ENCODE results near the gene C1orf159.
"Not testable (repeated sequence)": the region's sequence is repeated elsewhere in the genome, so short reads cannot be mapped to it uniquely, and the experiment has no call there.

The C1orf159 gene

DNA sequence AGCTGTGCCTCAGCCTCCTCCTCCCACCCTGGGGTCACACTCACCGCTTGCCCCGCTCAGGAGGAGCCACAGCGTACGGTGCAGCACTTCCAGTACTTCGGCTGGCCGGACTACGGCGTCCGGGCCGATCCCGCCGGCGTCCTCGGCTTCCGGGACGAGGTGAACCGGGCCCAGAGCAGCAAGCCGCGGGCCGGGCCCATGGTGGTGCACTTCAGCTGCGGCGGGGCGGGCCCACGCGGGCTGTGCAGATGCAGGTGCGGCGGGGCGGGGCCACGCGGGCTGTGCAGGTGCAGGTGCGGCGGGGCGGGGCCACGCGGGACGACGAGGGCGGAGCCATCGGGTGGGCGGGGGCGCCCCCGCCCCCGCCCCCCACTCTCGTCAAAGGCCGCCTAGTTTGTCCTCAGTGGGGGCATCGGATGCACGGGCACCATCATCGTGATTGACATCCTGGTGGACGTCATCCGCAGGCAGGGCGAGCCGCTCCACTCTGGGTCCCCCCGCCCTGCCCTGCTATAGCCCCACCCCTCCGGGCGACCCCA lies 47.3 kb downstream of the C1orf159 start:
- no peak for DNase-seq

DNA sequence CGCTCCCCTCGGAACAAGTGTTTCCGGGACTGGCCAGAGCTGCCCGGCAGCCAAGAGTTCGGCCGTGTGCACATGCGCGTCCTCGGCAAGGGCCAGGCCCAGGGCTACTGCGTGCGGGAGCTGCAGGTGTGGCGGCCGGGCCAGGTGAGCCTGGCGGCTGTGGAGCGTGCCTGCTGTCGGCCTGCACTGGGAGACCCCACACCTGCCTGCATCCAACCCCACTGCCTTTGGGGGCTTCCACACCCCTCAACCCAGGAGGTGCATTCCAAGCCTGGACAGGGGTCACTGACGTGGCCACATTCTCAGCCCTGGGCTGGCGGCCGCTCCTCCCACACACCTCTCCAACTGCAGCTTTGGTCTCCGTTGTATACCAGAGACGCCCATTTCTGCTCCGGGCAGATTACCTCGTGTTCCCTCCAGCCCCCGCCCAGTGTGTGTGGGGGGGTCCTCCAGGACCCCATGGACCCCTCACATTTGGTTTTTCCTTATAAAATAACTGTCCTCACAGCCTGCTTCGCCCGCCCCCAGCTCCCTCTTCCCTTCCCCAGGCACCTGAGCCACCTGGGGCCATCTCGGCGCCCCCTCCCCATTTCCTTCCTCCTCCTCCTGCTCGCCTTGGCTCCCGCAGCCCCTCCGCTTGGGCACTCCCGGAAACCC lies 47.9 kb downstream of the C1orf159 start:
- no peak for DNase-seq

DNA sequence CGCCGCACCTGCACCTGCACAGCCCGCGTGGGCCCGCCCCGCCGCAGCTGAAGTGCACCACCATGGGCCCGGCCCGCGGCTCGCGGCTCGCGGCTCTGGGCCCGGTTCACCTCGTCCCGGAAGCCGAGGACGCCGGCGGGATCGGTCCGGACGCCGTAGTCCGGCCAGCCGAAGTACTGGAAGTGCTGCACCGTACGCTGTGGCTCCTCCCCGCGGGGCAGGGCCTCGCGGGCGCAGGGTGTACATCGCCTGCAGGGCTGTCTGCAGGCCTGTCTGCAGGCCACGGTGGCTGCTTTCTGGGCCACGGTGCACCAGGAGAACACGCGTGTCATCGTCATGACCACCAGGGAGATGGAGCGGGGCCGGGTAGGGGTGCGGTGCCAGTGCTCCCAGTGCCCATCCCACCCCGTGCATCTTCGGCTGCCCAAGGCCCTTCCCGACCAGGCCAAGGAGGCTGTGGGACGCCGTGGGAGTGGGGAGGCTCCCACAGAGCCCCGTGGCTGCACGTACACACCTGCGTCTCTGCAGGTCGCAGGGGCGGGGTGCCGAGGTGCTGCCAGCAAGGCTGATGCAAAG lies 48.5 kb downstream of the C1orf159 start:
- no peak for DNase-seq

DNA sequence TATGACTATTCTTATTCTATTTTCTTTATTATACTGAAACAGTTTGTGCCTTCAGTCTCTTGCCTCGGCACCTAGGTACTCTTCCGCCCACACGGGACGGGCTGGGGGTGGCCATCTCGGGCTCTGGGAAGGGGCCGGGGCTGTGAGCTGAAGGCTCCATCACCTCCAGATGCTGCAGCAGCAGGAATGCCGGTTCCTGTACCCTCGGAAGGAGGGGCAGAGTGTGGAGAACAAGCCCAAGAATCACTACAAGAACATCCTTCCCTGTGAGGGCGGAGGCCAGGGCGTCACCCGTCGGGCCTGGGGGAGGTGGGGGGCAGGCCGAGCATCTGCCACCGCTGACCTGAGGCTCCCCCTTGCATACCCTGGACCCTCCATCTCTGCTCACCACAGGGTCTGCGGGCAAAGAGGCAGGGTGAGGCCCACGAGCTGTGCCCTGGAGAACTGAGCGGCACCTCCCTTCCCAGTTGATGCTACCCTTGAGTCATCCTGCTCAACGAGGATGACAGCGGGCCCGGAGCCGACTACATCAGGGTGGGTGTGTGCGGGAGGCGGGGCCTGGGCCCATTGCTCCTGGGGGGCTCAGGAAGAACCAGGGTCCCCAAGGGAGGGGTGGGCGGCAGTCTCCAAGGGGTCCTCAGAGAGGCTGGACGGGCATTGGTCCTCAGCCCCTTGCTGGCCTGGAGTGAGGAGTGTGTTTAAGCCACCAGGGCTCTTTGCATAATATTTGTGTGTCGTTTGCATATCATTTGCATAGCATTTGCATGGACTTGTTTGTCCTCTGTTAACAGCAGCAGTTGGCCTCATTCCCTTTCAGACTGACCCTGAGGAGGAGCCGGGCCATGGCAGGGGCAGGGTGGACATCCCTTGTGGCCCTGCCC lies 49.2 kb downstream of the C1orf159 start:
- no peak for DNase-seq

DNA sequence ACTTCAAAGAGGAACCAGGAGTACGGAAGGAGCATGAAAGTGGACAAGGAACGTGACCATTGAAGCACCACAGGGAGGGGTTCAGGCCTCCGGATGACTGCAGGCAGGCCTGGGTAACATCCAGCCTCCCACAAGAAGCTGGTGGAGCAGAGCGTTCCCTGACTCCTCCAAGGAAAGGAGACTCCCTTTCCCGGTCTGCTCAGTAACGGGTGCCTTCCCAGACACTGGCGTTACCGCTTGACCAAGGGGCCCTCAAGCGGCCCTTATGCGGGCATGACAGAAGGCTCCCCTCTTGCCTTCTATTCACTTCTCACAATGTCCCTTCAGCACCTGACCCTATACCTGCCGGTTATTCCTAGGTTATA lies 50.0 kb downstream of the C1orf159 start:
- DNase-seq, result not testable (repeated sequence)

DNA sequence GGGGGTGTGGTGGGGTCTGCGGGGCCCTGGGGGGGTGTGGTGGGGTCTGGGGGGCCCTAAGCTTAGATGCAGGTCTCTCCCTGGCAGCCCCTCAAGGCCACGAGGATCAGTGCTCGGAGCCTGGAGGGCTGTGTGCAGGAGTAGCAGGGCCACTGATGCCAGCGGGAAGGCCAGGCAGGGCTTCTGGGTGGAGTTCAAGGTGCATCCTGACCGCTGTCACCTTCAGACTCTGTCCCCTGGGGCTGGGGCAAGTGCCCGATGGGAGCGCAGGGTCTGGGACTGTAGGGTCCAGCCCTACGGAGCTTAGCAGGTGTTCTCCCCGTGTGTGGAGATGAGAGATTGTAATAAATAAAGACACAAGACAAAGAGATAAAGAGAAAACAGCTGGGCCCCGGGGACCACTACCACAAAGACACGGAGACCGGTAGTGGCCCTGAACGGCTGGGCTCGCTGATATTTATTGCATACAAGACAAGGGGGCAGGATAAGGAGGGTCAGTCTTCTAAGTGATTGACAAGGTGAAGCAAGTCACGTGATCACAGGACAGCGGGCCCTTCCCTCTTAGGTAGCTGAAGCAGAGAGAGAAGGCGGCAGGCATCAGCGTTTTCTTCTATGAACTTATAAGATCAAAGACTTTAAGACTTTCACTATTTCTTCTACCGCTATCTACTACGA lies 50.5 kb downstream of the C1orf159 start:
- DNase-seq, result no peak

DNA sequence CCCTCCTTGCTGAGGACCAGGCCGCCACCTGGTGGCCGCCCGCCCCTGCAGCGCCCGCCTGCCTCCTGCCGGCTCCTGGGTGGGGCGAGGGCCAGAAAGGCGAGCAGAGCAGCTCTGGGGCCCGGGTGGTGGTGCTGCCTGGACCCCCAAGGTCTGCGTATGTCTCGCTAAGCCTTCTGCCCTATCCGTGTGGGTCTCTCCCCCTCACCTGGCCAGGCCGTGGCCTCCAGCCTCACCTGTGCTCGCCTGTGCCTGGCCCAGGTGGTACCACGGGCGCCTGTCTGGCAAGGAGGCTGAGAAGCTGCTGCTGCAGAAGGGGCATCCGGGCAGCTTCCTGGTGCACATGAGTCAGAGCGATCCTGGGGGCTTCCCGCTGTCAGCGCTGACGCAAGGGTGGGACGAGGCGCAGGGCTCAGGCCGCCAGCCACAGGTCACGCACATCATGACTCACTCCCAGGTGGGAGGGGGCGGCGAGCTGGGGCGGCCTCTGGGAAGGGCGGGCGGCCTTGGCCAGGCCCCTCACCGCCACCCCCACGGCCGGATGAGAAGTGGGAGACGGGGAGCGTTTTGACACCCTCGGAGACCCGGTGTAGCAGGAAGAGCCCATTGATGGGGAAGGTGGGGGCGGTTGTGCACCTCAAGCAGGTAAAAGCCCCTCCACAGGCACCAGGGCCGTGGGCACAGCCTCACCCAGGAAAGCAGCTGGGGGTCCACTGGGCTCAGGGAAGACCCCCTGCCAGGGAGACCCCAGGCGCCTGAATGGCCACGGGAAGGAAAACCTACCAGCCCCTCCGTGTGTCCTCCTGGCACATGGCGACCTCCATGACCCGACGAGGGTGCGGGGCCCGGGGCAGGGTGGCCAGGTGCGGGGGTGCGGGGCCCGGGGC lies 51.7 kb downstream of the C1orf159 start:
- peak in 13 of 56 donors; percentile 9 to 53 (median 21) for DNase-seq

DNA sequence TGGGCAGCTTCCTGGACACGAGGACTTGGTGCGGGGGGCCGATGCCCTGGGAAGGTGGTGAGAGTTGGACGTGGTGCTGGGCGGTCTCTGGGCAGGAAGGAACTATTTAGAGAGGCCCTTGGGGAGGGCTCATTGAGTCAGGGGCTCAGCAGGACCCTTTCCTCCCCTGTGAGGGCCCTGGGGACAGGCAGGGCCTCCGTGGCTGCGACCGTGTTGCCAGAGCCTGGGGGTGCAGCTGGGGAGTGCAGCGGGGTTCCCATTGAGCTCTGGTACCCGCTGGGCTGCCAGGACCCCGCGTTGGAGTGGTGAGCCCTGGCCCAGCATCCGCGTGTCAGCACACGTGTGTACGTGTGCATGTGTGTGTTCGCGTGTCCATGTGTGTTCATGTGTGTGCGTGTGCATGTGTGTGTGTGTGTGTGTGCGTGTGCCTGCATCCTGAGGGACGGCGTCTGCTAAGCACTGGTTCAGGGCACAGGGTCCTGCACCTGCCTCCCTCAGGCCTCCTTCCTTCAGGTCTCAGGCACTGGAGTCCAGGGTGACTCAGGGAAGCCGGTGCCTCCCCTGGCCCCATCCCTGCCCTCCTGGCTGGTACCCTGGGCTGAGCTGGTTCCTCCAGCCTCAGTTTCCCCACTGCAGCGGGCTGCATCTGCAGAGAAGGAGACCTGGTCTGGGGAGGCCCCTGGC lies 52.5 kb downstream of the C1orf159 start:
- DNase-seq, result peak in 1 of 56 donors; percentile 8

DNA sequence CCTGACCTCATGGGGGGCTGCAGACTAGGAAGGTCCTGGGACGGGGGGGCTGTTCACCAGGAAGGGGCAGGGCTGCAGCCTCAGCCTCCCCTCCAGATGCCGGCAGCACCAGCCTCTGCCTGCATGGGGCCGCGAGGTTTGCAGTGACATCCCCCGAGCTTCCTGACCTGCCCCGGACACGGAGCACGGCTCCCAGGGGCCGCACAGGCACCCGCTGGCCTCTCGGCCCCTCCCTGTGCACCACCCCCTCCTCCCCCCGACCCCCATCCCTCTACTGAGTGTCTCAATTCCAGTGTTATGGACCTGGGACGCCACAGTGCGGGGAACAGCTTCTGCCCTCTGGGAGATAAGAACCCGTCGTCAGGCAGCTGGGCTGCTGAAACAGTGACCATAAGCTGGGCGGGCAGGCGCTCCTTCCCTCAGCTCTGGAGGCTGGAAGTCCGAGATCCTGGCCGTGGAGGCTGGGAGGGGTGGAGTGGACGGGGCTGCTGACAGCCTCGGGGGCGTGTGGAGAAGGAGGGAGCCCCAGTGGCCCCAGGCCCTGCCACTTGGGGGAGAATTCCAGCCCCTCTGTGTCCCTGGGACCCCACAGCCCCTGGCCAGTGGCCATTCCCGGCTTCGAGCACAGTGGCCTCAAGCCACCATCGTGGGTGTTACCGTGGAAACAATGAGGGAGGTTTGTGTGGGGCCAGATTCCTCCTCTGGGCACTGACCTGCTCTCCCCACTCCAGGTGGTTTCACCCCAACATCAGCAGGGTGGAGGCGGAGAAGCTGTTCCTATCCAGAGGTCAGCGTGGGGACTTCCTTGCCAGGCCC lies 53.3 kb downstream of the C1orf159 start:
- DNase-seq, result no peak

DNA sequence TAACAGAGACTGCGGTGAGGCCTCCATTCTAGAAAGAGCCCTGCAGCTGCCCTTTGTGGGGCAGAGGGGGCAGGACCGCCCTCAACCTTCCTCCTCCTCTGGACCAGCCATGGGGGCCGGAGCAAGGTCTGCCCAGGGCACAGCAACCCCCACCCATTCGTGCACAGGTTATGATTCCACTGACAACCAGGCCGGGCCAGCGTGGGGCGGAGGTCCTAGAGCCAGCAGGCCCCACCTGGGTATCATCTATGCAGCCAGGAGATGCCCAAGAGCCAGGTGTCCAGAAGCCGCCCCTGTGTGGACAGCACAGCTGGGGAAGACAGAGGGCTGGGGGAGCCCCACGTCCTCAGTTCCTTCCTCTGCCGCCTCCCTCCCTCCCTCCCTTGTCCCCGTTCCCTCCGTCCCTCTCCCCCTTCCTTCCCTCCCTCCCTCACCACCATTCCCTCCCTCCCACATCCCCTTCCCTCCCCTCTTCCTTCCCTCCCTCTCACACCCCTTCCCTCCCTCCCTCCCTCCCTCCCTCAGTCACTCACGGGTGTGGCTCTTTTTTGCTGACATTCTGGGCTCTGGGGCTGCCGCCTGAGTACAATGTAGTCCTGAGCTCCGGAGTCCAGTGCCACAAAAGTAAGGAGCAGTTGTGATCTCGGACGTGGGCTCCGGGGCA lies 54.1 kb downstream of the C1orf159 start:
- no peak for DNase-seq

DNA sequence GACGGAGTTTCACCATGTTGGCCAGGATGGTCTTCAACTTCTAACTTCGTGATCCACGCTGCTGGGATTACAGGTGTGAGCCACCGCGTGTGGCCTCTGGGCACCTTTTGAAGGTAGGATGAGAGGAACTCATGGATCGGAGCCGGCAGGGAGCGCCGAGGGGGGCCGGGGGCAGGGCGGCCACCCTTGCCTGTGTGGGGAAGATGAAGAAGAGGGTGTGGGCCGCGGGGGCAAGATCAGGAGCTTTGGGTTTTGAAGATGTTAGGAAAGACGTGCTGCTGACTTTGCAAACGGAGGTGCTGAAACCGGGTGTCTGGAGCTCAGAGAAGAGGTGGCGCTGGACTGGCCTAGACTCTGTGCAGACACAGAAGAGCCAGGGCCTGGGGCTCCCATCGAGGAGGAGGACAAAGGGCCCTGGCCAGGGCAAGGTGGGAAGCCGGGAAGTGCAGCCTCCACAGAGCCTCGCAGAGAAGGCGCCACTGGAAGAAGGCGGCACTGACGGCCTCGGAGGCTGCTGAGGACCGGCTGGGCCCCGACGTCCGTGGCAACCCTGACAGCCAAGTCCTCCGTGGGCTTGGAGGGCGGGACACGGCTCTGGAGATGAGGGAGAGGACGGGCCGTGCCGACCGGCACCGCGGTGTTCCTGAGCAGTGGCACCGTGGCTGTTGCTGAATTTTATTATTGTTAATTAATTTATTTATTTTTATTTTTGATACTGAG lies 55.4 kb downstream of the C1orf159 start:
- DNase-seq, result no peak

DNA sequence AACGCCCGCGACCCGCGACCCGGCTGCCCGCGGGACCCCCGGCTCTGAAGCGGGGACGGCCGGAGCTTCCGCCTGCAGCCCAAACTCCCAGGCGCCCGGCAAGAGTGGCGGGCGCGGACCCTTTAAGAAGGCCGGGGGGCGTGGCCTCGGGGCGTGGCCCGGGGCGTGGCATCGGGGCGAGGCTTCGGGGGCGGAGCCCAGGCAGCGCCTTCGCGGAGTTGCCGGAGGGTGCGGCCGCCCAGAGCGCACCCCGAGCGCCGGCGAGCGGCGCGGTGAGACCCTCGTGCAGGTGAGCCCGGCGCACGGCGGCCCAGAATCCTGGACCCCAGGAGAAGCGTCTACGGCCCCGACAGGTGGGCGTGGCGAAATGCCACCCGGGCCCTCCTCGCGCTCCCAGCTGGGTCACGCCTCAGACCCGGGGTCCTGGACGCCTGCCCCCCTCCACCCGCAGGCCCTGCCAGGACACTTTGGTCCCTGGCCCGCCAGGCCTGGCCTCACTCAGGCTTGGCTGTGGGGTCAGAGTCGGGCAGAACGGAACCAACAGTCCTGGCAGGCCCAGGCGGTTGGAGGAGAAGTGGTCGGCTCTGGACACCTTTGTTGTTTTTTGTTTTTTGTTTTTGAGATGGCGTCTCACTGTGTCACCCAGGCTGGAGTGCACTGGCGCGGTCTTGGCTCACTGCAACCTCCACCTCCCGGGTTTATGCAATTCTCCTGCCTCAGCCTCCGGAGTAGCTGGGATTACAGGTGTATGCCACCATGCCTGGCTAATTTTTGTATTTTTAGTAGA lies 56.2 kb downstream of the C1orf159 start:
- peak in 50 of 56 donors; percentile 7 to 83 (median 54) for DNase-seq

DNA sequence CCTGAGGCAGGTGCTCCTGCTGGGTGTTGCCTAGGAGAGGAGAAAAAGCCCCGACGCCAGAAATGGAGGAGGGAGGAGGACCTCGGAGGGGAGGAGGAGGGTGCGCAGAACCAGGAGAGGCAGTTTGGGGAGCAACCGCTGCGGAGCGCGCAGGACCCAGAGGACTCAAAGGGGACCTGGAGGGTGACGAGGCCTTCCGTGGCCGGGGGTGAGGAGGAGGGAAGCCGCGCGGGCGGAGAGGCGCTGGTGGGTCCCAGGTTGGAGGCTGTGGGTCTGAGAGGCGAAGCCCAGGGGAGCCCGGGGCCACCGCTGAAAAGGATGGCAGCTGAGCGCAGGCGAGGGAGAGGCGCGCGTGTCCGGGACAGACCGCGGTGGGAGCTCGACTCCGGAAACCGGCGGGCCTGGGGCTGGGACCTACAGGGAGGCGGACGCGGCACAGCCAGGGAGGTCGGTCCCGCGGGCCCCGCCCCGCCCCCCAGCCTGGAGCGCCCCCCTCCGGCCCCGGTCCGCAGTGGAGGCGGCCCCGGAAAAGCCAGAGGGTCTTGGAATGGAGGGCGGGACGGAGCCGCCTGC lies 56.9 kb downstream of the C1orf159 start:
- DNase-seq, result peak in 1 of 56 donors; percentile 50

DNA sequence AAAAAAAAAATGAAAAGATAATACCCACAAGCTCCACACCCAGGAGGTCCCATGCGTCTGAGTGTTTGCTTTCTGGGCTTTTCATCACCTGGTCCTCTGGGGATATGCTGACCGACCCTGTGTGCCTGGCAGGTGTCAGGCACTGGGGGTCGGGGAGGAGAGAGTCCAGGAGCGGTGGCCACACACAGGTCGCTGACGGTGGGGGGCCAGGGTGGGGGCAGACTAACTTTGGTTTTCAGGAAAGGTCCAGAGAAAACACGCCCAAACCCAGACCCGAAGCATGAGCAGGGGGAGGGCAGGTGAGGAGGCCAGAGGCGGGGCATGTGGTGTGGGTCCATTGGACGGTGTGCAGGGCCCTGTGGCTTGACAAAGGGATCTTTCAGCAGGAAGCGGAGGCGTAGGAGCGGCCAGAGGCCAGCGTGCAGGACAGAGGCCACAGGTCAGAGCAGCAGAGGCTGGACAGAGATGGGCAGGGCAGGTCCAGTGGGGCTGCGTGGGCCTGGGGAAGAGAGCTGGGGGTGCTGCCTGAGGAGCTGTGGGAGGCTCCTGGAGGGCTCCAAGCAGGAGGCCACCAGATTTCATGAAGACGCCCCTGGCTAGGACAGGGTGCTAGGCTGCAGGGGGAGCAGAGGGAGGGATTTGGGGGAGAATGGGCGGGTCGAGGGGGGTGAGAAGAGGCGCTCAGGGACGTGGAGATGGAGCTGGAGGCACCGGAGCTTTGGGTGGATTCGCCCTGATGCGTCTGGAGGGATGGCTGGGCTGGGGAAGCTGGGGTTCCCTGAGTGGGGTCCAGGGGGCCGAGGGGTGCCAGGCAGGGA lies 57.6 kb downstream of the C1orf159 start:
- DNase-seq, result no peak

DNA sequence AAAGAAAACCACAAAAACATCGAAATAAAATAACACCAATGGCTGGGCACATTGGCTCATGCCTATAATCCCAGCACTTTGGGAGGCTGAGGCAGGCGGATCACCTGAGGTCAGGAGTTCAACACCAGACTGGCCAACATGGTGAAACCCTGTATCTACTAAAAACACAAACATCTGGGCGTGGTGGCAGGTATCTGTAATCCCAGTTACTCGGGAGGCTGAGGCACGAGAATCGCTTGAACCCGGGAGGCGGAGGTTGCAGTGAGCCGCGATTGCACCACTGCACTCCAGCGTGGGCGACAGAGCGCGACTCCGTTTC lies 58.2 kb downstream of the C1orf159 start:
- DNase-seq, result not testable (repeated sequence)

Measured in amygdala (tissue), 56 donors.